Measurements from ENCODE around the gene ADRA2B.

DNA sequence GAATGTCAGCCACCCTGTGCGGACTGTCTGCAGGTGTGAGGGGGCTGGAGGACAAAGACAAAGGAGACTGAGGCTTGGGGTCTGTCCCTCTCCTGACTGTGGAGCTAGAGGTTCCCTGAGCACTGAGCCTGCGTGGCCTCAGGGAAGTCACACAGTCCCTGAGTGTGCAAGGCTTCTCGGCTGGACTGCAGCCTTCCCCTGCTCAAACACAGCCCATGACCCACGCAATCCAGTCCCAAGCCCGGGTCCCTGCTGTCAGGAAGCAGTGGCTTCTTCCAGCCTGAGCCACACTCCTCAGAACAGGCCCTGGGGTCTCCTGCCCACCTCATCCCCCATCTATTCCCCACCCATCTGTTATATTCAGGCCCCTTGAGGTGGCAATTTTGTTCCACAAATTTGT is 19.2 kb upstream of the ADRA2B start:
- TF ChIP-seq, protein P1, sequence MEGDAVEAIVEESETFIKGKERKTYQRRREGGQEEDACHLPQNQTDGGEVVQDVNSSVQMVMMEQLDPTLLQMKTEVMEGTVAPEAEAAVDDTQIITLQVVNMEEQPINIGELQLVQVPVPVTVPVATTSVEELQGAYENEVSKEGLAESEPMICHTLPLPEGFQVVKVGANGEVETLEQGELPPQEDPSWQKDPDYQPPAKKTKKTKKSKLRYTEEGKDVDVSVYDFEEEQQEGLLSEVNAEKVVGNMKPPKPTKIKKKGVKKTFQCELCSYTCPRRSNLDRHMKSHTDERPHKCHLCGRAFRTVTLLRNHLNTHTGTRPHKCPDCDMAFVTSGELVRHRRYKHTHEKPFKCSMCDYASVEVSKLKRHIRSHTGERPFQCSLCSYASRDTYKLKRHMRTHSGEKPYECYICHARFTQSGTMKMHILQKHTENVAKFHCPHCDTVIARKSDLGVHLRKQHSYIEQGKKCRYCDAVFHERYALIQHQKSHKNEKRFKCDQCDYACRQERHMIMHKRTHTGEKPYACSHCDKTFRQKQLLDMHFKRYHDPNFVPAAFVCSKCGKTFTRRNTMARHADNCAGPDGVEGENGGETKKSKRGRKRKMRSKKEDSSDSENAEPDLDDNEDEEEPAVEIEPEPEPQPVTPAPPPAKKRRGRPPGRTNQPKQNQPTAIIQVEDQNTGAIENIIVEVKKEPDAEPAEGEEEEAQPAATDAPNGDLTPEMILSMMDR (IDR thresholded peaks at IDR 0.05) = no peak
- TF ChIP-seq POLR2AphosphoS5 (IDR thresholded peaks at IDR 0.05) (no peak), POLR2A (IDR thresholded peaks at IDR 0.05) (no peak), EP300 (IDR thresholded peaks at IDR 0.05) (no peak)

Data from gastroesophageal sphincter (tissue), 3 donors.